HepG2 (cell line): ENCODE data around the gene KIAA1958. TPM values are rescaled to one million over a fixed set of nuclear protein-coding genes. Genes with fewer than 3 reads are reported as not detected.

Source experiments
- ATAC-seq: fragments of 200-7000 bp; cut with Tn5 transposase; 3 replicates; pipeline ENCODE4 v1.9.1; 2020; ENCODE audit warnings: mild to moderate bottlenecking, moderate library complexity
- BruUV-seq: library from RNA; stranded (reverse); fragments of 400-500 nt; replicated peaks from 2 replicates; lab custom pipeline; 2021; lab: Mats Ljungman, UMichigan
- CTCF ChIA-PET: fragments of 300-600 bp; formaldehyde crosslinking; extraction: SDS; loops from one replicate; lab custom pipeline; 2021; ENCODE audit warnings: low total read pairs, inconsistent platforms, low intra/inter-chr PET ratio; lab: Yijun Ruan, JAX
- POLR2A ChIA-PET: fragments of 350-600 bp; sonication (Branson Sonifier 250); formaldehyde crosslinking; loops from one replicate; lab custom pipeline; 2020; ENCODE audit warnings: antibody characterized with exemption, inconsistent platforms; lab: Yijun Ruan, JAX
- DNase-seq: peaks from one replicate; pipeline ENCODE4 v3.0.0-alpha.2; 2015; ENCODE audit warnings: low spot score
- FAIRE-seq: peaks from 3 replicates; lab custom pipeline; 2011; peaks lifted over from hg19 to GRCh38; lab: Jason Lieb, UNC
- H2AFZ ChIP-seq: one replicate; pipeline ENCODE4 v1.6.1; 2011; ENCODE audit warnings: low read length, inconsistent platforms
- H3K27ac ChIP-seq: fragments of 300-600 bp; 3 replicates; pipeline ENCODE4 v1.8.0; 2011; ENCODE audit warnings: mixed run types, mild to moderate bottlenecking, mixed read lengths, low read length, inconsistent platforms; ENCODE audit not compliant: insufficient read depth; ENCODE audit errors: extremely low read length
- H3K27me3 ChIP-seq, 2 experiments: fragments of 200-600 bp in 1 of 2; 2 replicates in 1 of 2; 3 replicates in 1 of 2; pipeline versions ENCODE4 v1.6.0 to v1.8.0; 2011; ENCODE audit warnings: low read length in 2 of 2, mild to moderate bottlenecking in 2 of 2, moderate library complexity in 2 of 2, inconsistent platforms in 1 of 2; ENCODE audit not compliant: insufficient read depth in 2 of 2, control insufficient read depth in 1 of 2
- H3K36me3 ChIP-seq, 2 experiments: fragments of 200-600 bp in 1 of 2; replicated peaks in 1 of 2; 2 replicates in 1 of 2; 3 replicates in 1 of 2; pipeline versions ENCODE4 v1.5.1 to v1.8.0; 2011; ENCODE audit warnings: low read length in 2 of 2, inconsistent platforms in 1 of 2; ENCODE audit not compliant: insufficient read depth in 2 of 2, control insufficient read depth in 1 of 2
- H3K4me1 ChIP-seq: 2 replicates; pipeline ENCODE4 v1.5.1; 2012; ENCODE audit warnings: low read length, inconsistent platforms; ENCODE audit not compliant: insufficient read depth
- H3K4me2 ChIP-seq: 2 replicates; pipeline ENCODE4 v1.6.0; 2011; ENCODE audit warnings: low read depth, low read length, inconsistent platforms
- H3K4me3 ChIP-seq, 3 experiments: fragments of 200-600 bp in 1 of 3; sonication (generic), shearing (Covaris generic) in 1 of 3; replicated peaks in 1 of 3; 2 replicates each; pipeline ENCODE4 v1.5.1; 2011 to 2016; ENCODE audit warnings: low read length in 3 of 3, inconsistent platforms in 2 of 3, low read depth in 2 of 3, mild to moderate bottlenecking in 2 of 3, control low read depth in 1 of 3, mixed read lengths in 1 of 3; ENCODE audit not compliant: insufficient read depth in 1 of 3
- H3K79me2 ChIP-seq: one replicate; pipeline ENCODE4 v1.6.1; 2011; ENCODE audit warnings: low read length, inconsistent platforms; ENCODE audit not compliant: insufficient read depth
- H3K9ac ChIP-seq: 2 replicates; pipeline ENCODE4 v1.6.0; 2011; ENCODE audit warnings: mild to moderate bottlenecking, low read depth, low read length, inconsistent platforms; ENCODE audit not compliant: insufficient read depth
- H3K9me3 ChIP-seq: 2 replicates; pipeline ENCODE4 v1.5.1; 2012; ENCODE audit warnings: mild to moderate bottlenecking, low read length
- H4K20me1 ChIP-seq: 2 replicates; pipeline ENCODE4 v1.6.0; 2011; ENCODE audit warnings: inconsistent platforms, mild to moderate bottlenecking, low read length, moderate library complexity; ENCODE audit not compliant: insufficient read depth
- ARNTL ChIP-seq: sonication (generic); formaldehyde crosslinking; IDR thresholded peaks from 2 replicates; pipeline ENCODE4 v1.4.0; 2020; ENCODE audit warnings: mild to moderate bottlenecking, missing genetic modification reagents
- ASH2L ChIP-seq: fragments of 300-600, 200-600 bp; sonication (generic); IDR thresholded peaks from 2 replicates; pipeline ENCODE4 v1.7.0; 2017; ENCODE audit warnings: low read depth, mild to moderate bottlenecking, moderate library complexity, mixed read lengths, low read length; ENCODE audit not compliant: insufficient read length
- ATF7 ChIP-seq, 2 experiments: fragments of 450-650 bp in 1 of 2; sonication (generic) in 1 of 2; formaldehyde crosslinking in 1 of 2; IDR thresholded peaks; 2 replicates each; pipeline versions ENCODE4 v1.4.0 to v1.6.1; 2016 to 2020; ENCODE audit warnings: antibody characterized with exemption in 1 of 2, mild to moderate bottlenecking in 1 of 2, missing genetic modification reagents in 1 of 2
- CENPX ChIP-seq: sonication (generic); formaldehyde crosslinking; IDR thresholded peaks from 2 replicates; pipeline ENCODE4 v1.9.0; 2021; ENCODE audit warnings: mild to moderate bottlenecking, missing genetic modification reagents, moderate library complexity
- CREBL2 ChIP-seq: sonication (generic); formaldehyde crosslinking; IDR thresholded peaks from 2 replicates; pipeline ENCODE4 v1.8.1; 2023; ENCODE audit warnings: missing genetic modification reagents, mild to moderate bottlenecking, borderline replicate concordance
- FIP1L1 ChIP-seq: fragments of 200-400 bp; formaldehyde crosslinking; IDR thresholded peaks from 2 replicates; pipeline ENCODE4 v1.6.1; 2018; ENCODE audit warnings: low read depth, mild to moderate bottlenecking, low read length, moderate library complexity, borderline replicate concordance; ENCODE audit not compliant: insufficient read depth
- FOXC1 ChIP-seq: sonication (generic); formaldehyde crosslinking; IDR thresholded peaks from 2 replicates; pipeline ENCODE4 v1.8.0; 2022; ENCODE audit warnings: mild to moderate bottlenecking, missing genetic modification reagents, borderline replicate concordance
- IKZF4 ChIP-seq: sonication (generic); formaldehyde crosslinking; IDR thresholded peaks from 2 replicates; pipeline ENCODE4 v1.5.1; 2020; ENCODE audit warnings: borderline replicate concordance, mild to moderate bottlenecking, low read depth, missing genetic modification reagents; ENCODE audit errors: not compliant biosample characterization
- MBD4 ChIP-seq: IDR thresholded peaks from 2 replicates; pipeline ENCODE4 v1.6.1; 2012; ENCODE audit warnings: low read length, inconsistent platforms, borderline replicate concordance
- REL ChIP-seq: sonication (generic); formaldehyde crosslinking; conservative IDR thresholded peaks from 2 replicates; pipeline ENCODE4 v1.8.0; 2022; ENCODE audit warnings: mild to moderate bottlenecking, missing genetic modification reagents, moderate library complexity
- TAF15 ChIP-seq: fragments of 200-400 bp; formaldehyde crosslinking; IDR thresholded peaks from one replicate; pipeline ENCODE4 v1.6.1; 2018; ENCODE audit warnings: mild to moderate bottlenecking, low read depth, low read length; ENCODE audit not compliant: poor library complexity, severe bottlenecking
- ZBTB39 ChIP-seq: sonication (generic); formaldehyde crosslinking; IDR thresholded peaks from 2 replicates; pipeline ENCODE4 v1.5.0; 2020; ENCODE audit warnings: missing genetic modification reagents
- ZNF598 ChIP-seq: sonication (generic); formaldehyde crosslinking; IDR thresholded peaks from 2 replicates; pipeline ENCODE4 v1.5.1; 2020; ENCODE audit warnings: mild to moderate bottlenecking, missing genetic modification reagents, borderline replicate concordance
- ZSCAN20 ChIP-seq: sonication (generic); formaldehyde crosslinking; IDR thresholded peaks from 2 replicates; pipeline ENCODE4 v1.4.0; 2020; ENCODE audit warnings: missing genetic modification reagents, mild to moderate bottlenecking, borderline replicate concordance
- WGBS: methylation state at CpG from one replicate; pipeline ENCODE4 v1.1.6; 2017; ENCODE audit warnings: low lambda C conversion rate; 5-methylcytosine and 5-hydroxymethylcytosine counted together
- in situ Hi-C: cut with HindIII; loops from 2 replicates; pipeline ENCODE4 v1.10.0; 2017; ENCODE audit warnings: low pct_unique_long_range_greater_than_20kb; ENCODE audit not compliant: extremely low pct_ligation_motif_present
- intact Hi-C: fragments of 100-400 bp; cut with micrococcal nuclease; formaldehyde crosslinking; loops from one replicate; pipeline ENCODE4 v1.10.0; 2022; ENCODE audit not compliant: unreplicated experiment
- polyA plus RNA-seq, 8 experiments: library from polyadenylated mRNA; depleted of rRNA in 3 of 8; stranded (reverse) in 7 of 8; unstranded in 1 of 8; fragments of >200 nt; fragmentation: Illumina TruSeq in 4 of 8; extraction: Trizol in 4 of 8; gene quantifications; 2 replicates each; pipeline versions ENCODE4 v1.2.1 to v1.2.3, GENCODE V29; 2011 to 2016; ENCODE audit warnings: low read depth in 4 of 8, missing spikeins in 1 of 8, mixed read lengths in 1 of 8; ENCODE audit not compliant: insufficient read depth in 1 of 8
- total RNA-seq, 5 experiments: library from RNA; depleted of rRNA; stranded (reverse); fragments of >200 nt; fragmentation: Illumina TruSeq; extraction: Trizol; gene quantifications; 2 replicates each; pipeline ENCODE4 v1.2.3, GENCODE V29; 2016; ENCODE audit warnings: low read depth in 1 of 5
- TF ChIP-seq, protein P1 (sequence below): sonication (generic); formaldehyde crosslinking; IDR thresholded peaks from 2 replicates; pipeline ENCODE4 v1.4.0; 2020; ENCODE audit warnings: missing genetic modification reagents, borderline replicate concordance
- TF ChIP-seq, protein P2 (sequence below): sonication (generic); formaldehyde crosslinking; IDR thresholded peaks from 2 replicates; pipeline ENCODE4 v1.5.0; 2020; ENCODE audit warnings: missing genetic modification reagents
- TF ChIP-seq, protein P3 (sequence below): sonication (generic); formaldehyde crosslinking; conservative IDR thresholded peaks from 2 replicates; pipeline ENCODE4 v1.8.0; 2022; ENCODE audit warnings: low read depth, missing genetic modification reagents

KIAA1958 gene
- total and polyA plus RNA-seq, 2 of the 13 experiments (the other 11 are each of a cell fraction or from before 2014, with no cell fraction given): 8.5 to 10.3 TPM

DNA sequence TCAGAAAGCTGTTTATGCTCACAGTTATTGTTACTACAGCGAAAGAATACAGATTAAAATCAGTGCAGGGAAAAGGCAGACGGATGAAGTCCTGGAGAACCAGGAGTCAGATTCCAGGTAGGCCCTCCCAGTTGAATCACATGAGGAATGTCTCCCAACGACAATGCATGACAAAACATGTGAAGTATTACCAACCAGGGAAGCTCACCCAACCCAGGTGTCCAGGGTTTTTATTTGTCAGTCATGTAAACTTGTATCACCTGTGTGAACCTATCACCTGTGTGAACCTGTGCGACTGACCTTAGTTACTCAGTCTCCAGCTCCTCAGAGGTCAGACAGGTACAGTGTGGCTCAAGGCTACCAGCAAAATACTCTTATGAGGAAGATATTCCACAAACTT lies 63.9 kb downstream of the KIAA1958 start:
- intact Hi-C loops: no loop called here
- in situ Hi-C loops: no loop called here
- ChIA-PET CTCF (no interaction called here), POLR2A (no interaction called here)
- peaks cover 4% of the 10 kb centered on the region for H4K20me1 ChIP-seq
- no peak overlapping the region for H3K9ac ChIP-seq
- H3K36me3 ChIP-seq: no peaks in the 10 kb centered on the region
- no peaks in the 10 kb centered on the region for H3K27me3 ChIP-seq
- 94% methylated on average over 4 of the region's 4 CpGs for WGBS
- H3K27ac ChIP-seq: no peak overlapping the region
- FAIRE-seq (no peak), ATAC-seq (no peak), DNase-seq (no peak)
- BruUV-seq: no TSS peak
- H3K79me2 ChIP-seq: peaks cover 42% of the 10 kb centered on the region
- H3K4me3 ChIP-seq: no peak overlapping the region
- H3K9me3 ChIP-seq: no peaks in the 10 kb centered on the region
- peaks cover 15% of the 10 kb centered on the region for H3K4me1 ChIP-seq
- no peak overlapping the region for H2AFZ ChIP-seq
- H3K4me2 ChIP-seq: no peak overlapping the region
- TF ChIP-seq FIP1L1: no peak
- TF ChIP-seq ARNTL (CRISPR knock-in tag): no peak
- no peak for TF ChIP-seq CENPX (CRISPR knock-in tag)
- no peak for TF ChIP-seq ZSCAN20 (CRISPR knock-in tag)
- TF ChIP-seq FOXC1 (CRISPR knock-in tag): no peak
- no peak for TF ChIP-seq ATF7 (IDR thresholded peaks at IDR 0.05)
- TF ChIP-seq ATF7 (CRISPR knock-in tag; IDR thresholded peaks at IDR 0.05): no peak
- TF ChIP-seq CREBL2 (CRISPR knock-in tag): no peak
- TF ChIP-seq REL: no peak
- TF ChIP-seq MBD4: no peak
- no peak for TF ChIP-seq ZNF598
- TF ChIP-seq, protein P1, sequence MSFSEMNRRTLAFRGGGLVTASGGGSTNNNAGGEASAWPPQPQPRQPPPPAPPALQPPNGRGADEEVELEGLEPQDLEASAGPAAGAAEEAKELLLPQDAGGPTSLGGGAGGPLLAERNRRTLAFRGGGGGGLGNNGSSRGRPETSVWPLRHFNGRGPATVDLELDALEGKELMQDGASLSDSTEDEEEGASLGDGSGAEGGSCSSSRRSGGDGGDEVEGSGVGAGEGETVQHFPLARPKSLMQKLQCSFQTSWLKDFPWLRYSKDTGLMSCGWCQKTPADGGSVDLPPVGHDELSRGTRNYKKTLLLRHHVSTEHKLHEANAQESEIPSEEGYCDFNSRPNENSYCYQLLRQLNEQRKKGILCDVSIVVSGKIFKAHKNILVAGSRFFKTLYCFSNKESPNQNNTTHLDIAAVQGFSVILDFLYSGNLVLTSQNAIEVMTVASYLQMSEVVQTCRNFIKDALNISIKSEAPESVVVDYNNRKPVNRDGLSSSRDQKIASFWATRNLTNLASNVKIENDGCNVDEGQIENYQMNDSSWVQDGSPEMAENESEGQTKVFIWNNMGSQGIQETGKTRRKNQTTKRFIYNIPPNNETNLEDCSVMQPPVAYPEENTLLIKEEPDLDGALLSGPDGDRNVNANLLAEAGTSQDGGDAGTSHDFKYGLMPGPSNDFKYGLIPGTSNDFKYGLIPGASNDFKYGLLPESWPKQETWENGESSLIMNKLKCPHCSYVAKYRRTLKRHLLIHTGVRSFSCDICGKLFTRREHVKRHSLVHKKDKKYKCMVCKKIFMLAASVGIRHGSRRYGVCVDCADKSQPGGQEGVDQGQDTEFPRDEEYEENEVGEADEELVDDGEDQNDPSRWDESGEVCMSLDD (CRISPR knock-in tag): no peak
- no peak for TF ChIP-seq TAF15
- TF ChIP-seq ZBTB39 (CRISPR knock-in tag): no peak
- TF ChIP-seq, protein P2, sequence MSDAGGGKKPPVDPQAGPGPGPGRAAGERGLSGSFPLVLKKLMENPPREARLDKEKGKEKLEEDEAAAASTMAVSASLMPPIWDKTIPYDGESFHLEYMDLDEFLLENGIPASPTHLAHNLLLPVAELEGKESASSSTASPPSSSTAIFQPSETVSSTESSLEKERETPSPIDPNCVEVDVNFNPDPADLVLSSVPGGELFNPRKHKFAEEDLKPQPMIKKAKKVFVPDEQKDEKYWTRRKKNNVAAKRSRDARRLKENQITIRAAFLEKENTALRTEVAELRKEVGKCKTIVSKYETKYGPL (CRISPR knock-in tag): no peak
- TF ChIP-seq IKZF4 (CRISPR knock-in tag): no peak
- TF ChIP-seq, protein P3, sequence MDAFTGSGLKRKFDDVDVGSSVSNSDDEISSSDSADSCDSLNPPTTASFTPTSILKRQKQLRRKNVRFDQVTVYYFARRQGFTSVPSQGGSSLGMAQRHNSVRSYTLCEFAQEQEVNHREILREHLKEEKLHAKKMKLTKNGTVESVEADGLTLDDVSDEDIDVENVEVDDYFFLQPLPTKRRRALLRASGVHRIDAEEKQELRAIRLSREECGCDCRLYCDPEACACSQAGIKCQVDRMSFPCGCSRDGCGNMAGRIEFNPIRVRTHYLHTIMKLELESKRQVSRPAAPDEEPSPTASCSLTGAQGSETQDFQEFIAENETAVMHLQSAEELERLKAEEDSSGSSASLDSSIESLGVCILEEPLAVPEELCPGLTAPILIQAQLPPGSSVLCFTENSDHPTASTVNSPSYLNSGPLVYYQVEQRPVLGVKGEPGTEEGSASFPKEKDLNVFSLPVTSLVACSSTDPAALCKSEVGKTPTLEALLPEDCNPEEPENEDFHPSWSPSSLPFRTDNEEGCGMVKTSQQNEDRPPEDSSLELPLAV (CRISPR knock-in tag): no peak
- no peak for TF ChIP-seq ASH2L
